B cell (primary cell): ENCODE measurements around the gene RAD51D. TPM values are rescaled to one million over a fixed set of nuclear protein-coding genes. Genes with fewer than 3 reads are reported as not detected.

Source experiments
- ATAC-seq: fragments of 200-7000 bp; cut with Tn5 transposase; one replicate; pipeline ENCODE4 v1.10.0; 2021; ENCODE audit warnings: low read depth, mild to moderate bottlenecking, moderate number of reproducible peaks, moderate library complexity
- CTCF ChIA-PET: fragments of 350-600 bp; sonication (Branson Sonifier 250); formaldehyde crosslinking; loops from one replicate; lab custom pipeline; 2021; ENCODE audit warnings: antibody characterized with exemption, inconsistent platforms; lab: Charles Lee
- POLR2A ChIA-PET: fragments of 350-600 bp; sonication (Branson Sonifier 250); formaldehyde crosslinking; loops from one replicate; lab custom pipeline; 2021; ENCODE audit warnings: antibody characterized with exemption; lab: Charles Lee
- DNase-seq: peaks from one replicate; pipeline ENCODE4 v3.0.0; 2013
- H2AFZ ChIP-seq: 2 replicates; pipeline ENCODE4 v1.6.1; 2012; ENCODE audit warnings: mild to moderate bottlenecking, low read depth, low read length; ENCODE audit not compliant: insufficient read depth, poor library complexity, severe bottlenecking
- H3K27ac ChIP-seq, 2 donors: 1 replicate in 1 of 2; 2 replicates in 1 of 2; pipeline ENCODE4 v1.5.1; 2012 to 2013; ENCODE audit warnings: low read length in 2 of 2, mild to moderate bottlenecking in 2 of 2, moderate library complexity in 1 of 2
- H3K27me3 ChIP-seq, 4 experiments: fragments of 200-600 bp in 1 of 4; sonication (generic) in 1 of 4; replicated peaks in 1 of 4; 1 replicate in 2 of 4; 2 replicates in 2 of 4; pipeline versions ENCODE4 v1.6.1 to v1.7.0; 2013 to 2016; ENCODE audit warnings: low read length in 3 of 4, mild to moderate bottlenecking in 2 of 4, mixed read lengths in 1 of 4, moderate library complexity in 1 of 4; ENCODE audit not compliant: insufficient read depth in 4 of 4, control insufficient read depth in 3 of 4; ENCODE audit errors: control extremely low read depth in 1 of 4
- H3K36me3 ChIP-seq, 2 experiments: replicated peaks in 1 of 2; 1 replicate in 1 of 2; 2 replicates in 1 of 2; pipeline versions ENCODE4 v1.6.1 to v1.7.1; 2013; ENCODE audit warnings: low read length in 1 of 2; ENCODE audit not compliant: insufficient read depth in 2 of 2, control insufficient read depth in 1 of 2; ENCODE audit errors: control extremely low read depth in 1 of 2, extremely low read depth in 1 of 2
- H3K4me1 ChIP-seq, 2 donors: fragments of 200-600 bp in 1 of 2; sonication (generic) in 1 of 2; 1 replicate in 1 of 2; 2 replicates in 1 of 2; pipeline versions ENCODE4 v1.5.1 to v1.6.1; 2013 to 2017; ENCODE audit warnings: low read length in 2 of 2; ENCODE audit not compliant: control insufficient read depth in 2 of 2, insufficient read depth in 2 of 2
- H3K4me2 ChIP-seq: replicated peaks from 2 replicates; pipeline ENCODE3; 2012; ENCODE audit warnings: mild to moderate bottlenecking, low read depth, low read length; ENCODE audit not compliant: poor library complexity, severe bottlenecking
- H3K4me3 ChIP-seq, 5 experiments: fragments of 200-600 bp in 1 of 5; sonication (generic) in 1 of 5; 1 replicate in 3 of 5; 2 replicates in 2 of 5; pipeline versions ENCODE4 v1.5.1 to v1.7.0; 2011 to 2016; ENCODE audit warnings: low read length in 4 of 5, mild to moderate bottlenecking in 4 of 5, low read depth in 2 of 5, control low read depth in 1 of 5, moderate library complexity in 1 of 5; ENCODE audit not compliant: insufficient read depth in 1 of 5; ENCODE audit errors: control extremely low read depth in 1 of 5, extremely low read depth in 1 of 5
- H3K79me2 ChIP-seq: fragments of 200-600 bp; sonication (generic); one replicate; pipeline ENCODE4 v1.6.0; 2016; ENCODE audit warnings: low read length; ENCODE audit not compliant: control insufficient read depth, insufficient read depth
- H3K9ac ChIP-seq: fragments of 200-600 bp; sonication (generic); 2 replicates; pipeline ENCODE4 v1.6.1; 2017; ENCODE audit warnings: mild to moderate bottlenecking, low read length, moderate library complexity
- H3K9me3 ChIP-seq, 3 donors: one replicate each; pipeline versions ENCODE4 v1.6.1 to v1.7.1; 2013; ENCODE audit warnings: low read length in 2 of 3; ENCODE audit not compliant: control insufficient read depth in 2 of 3, insufficient read depth in 1 of 3; ENCODE audit errors: control extremely low read depth in 1 of 3
- H4K20me1 ChIP-seq: 2 replicates; pipeline ENCODE4 v1.6.0; 2012; ENCODE audit warnings: mild to moderate bottlenecking, low read length; ENCODE audit not compliant: insufficient read depth, control insufficient read depth, poor library complexity, severe bottlenecking
- H3K27ac Mint-ChIP-seq: one replicate; pipeline ENCODE4 v1.8.0; 2021; ENCODE audit warnings: mixed read lengths
- H3K27me3 Mint-ChIP-seq: one replicate; pipeline ENCODE4 v1.8.0; 2021; ENCODE audit warnings: mixed read lengths
- H3K4me1 Mint-ChIP-seq: one replicate; pipeline ENCODE4 v1.8.0; 2021; ENCODE audit warnings: mixed read lengths
- H3K4me3 Mint-ChIP-seq: one replicate; pipeline ENCODE4 v1.8.0; 2021; ENCODE audit warnings: mixed read lengths
- H3K9me3 Mint-ChIP-seq: one replicate; pipeline ENCODE4 v1.8.0; 2022; ENCODE audit warnings: mixed read lengths; ENCODE audit not compliant: insufficient read depth
- EZH2 ChIP-seq: IDR thresholded peaks from 2 replicates; pipeline ENCODE4 v1.6.1; 2012; ENCODE audit warnings: borderline replicate concordance, low read depth, mild to moderate bottlenecking, moderate library complexity, low read length; ENCODE audit not compliant: insufficient read depth, poor library complexity, severe bottlenecking
- WGBS: methylation state at CpG from one replicate; pipeline ENCODE4 v1.1.5; 2013; ENCODE audit warnings: missing lambda C conversion rate; ENCODE audit not compliant: insufficient coverage; 5-methylcytosine and 5-hydroxymethylcytosine counted together
- intact Hi-C: fragments of 100-400 bp; cut with micrococcal nuclease; formaldehyde crosslinking; loops from one replicate; pipeline ENCODE4 v1.10.0; 2022
- polyA plus RNA-seq: library from polyadenylated mRNA; depleted of rRNA; stranded (reverse); fragments of >200 nt; gene quantifications from 2 replicates; pipeline ENCODE4 v1.2.3, GENCODE V29; 2012
- total RNA-seq, 2 donors: library from RNA; stranded (reverse); fragments of 120-200 nt in 1 of 2; gene quantifications; 1 replicate in 1 of 2; 2 replicates in 1 of 2; pipeline versions ENCODE4 v1.2.3 to v1.2.4, GENCODE V29; 2013 to 2022
- TF ChIP-seq, protein P1 (sequence below): fragments of 200-600 bp; IDR thresholded peaks from one replicate; pipeline ENCODE4 v1.8.0; 2022; ENCODE audit warnings: antibody characterized with exemption, mild to moderate bottlenecking

Gene RAD51D
- total and polyA plus RNA-seq, 2 donors (not counting 1 experiment from before 2014, with no cell fraction given), result 12.8 to 29.4 TPM

DNA sequence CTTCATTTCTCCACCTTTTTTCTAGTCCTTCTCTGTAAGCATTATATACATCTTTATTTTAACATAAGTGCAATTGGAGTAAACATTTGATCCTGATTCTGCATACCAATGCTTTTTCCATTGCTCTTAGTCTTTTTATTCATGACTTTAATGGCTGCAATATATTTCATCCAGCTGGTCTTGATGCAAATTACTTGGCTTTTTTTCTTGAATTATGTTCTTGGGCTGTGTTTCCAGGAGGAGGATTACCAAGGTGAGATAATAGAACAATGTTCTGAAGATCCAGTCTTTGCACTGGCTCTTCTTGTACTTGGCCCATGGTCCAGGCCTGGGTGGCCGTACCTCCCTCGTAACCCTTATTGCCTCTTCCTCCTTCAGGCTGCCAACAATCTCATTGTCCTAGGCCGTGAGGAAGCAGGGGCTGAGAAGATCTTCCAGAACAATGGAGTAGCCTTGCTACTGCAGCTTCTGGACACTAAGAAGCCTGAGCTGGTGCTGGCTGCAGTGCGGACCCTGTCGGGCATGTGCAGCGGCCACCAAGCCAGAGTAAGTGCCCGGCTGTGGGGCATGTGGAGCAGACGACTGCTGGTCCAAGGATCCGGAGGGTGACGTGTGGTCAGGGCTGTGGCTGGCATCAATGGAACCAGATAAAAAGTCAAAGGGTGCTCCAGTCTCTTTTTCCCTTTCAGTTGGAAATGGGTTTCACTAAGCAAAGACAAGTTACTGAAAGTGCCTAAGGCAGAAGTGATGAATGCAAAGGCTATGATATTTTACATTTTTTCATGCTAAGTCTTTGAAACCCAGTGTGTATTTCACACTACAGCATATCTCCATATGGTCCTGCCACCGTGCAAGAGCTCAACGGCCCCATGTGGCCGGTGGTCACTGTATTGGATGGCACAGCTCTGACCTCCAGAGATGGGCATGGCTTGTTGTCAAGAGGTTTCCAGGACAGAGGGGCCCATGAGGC lies 34.8 kb upstream of the RAD51D start:
- Histone ChIP-seq H3K4me1 (no peaks in the 10 kb centered on the region), H3K9ac (no peak overlapping the region), H3K4me2 (no peak overlapping the region), H3K27me3 (peaks cover 0 to 6% (median 2%) of the 10 kb centered on the region in 4 experiments), H4K20me1 (no peaks in the 10 kb centered on the region), H3K79me2 (no peaks in the 10 kb centered on the region), H3K36me3 (no peaks in the 10 kb centered on the region), H3K27ac (no peak overlapping the region), H2AFZ (no peak overlapping the region), H3K4me3 (no peak overlapping the region), H3K9me3 (no peaks in the 10 kb centered on the region)
- Mint-ChIP-seq H3K27ac (no peak overlapping the region), H3K27me3 (peaks cover 21% of the 10 kb centered on the region), H3K4me3 (no peak overlapping the region), H3K4me1 (no peaks in the 10 kb centered on the region), H3K9me3 (no peaks in the 10 kb centered on the region)
- intact Hi-C loops, result no loop called here
- 95% methylated on average over 10 of the region's 13 CpGs for WGBS
- ChIA-PET CTCF (no interaction called here), POLR2A (no interaction called here)
- DNase-seq, result no peak
- no peak for ATAC-seq
- TF ChIP-seq EZH2, result no peak
- TF ChIP-seq, protein P1, sequence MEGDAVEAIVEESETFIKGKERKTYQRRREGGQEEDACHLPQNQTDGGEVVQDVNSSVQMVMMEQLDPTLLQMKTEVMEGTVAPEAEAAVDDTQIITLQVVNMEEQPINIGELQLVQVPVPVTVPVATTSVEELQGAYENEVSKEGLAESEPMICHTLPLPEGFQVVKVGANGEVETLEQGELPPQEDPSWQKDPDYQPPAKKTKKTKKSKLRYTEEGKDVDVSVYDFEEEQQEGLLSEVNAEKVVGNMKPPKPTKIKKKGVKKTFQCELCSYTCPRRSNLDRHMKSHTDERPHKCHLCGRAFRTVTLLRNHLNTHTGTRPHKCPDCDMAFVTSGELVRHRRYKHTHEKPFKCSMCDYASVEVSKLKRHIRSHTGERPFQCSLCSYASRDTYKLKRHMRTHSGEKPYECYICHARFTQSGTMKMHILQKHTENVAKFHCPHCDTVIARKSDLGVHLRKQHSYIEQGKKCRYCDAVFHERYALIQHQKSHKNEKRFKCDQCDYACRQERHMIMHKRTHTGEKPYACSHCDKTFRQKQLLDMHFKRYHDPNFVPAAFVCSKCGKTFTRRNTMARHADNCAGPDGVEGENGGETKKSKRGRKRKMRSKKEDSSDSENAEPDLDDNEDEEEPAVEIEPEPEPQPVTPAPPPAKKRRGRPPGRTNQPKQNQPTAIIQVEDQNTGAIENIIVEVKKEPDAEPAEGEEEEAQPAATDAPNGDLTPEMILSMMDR, result no peak
